Measurements from ENCODE around the gene EFNA3.

DNA sequence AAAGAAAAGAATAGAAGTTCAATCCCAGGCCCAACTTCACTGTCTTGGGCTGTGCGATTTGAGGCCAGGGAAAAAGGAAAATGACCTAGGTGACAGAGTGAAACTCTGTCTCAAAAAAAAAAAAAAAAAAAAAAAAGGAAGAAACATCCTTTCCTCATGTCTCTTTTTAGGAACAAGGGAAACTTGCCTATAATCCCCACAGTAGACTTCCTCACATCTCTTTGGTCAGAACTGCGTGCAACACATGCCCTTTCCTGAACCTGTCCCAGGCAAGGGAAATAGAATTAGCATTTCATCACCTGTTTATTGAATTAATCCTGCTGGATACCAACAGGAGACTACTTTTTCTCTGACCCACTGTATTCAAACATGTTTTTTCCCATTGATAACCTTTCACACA, 42.7 kb upstream of the EFNA3 start:
- TF ChIP-seq, protein P1, sequence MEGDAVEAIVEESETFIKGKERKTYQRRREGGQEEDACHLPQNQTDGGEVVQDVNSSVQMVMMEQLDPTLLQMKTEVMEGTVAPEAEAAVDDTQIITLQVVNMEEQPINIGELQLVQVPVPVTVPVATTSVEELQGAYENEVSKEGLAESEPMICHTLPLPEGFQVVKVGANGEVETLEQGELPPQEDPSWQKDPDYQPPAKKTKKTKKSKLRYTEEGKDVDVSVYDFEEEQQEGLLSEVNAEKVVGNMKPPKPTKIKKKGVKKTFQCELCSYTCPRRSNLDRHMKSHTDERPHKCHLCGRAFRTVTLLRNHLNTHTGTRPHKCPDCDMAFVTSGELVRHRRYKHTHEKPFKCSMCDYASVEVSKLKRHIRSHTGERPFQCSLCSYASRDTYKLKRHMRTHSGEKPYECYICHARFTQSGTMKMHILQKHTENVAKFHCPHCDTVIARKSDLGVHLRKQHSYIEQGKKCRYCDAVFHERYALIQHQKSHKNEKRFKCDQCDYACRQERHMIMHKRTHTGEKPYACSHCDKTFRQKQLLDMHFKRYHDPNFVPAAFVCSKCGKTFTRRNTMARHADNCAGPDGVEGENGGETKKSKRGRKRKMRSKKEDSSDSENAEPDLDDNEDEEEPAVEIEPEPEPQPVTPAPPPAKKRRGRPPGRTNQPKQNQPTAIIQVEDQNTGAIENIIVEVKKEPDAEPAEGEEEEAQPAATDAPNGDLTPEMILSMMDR (IDR thresholded peaks at IDR 0.05): no peak
- TF ChIP-seq POLR2A (IDR thresholded peaks at IDR 0.05): no peak
